ENCODE data around the gene KRTAP12-3. TPM values are rescaled to one million over a fixed set of nuclear protein-coding genes. Genes with fewer than 3 reads are reported as not detected.

KRTAP12-3 gene
- total and polyA plus RNA-seq, 2 donors (not counting 1 experiment from before 2014, with no cell fraction given), result not detected

- Histone ChIP-seq H3K4me3 (ENCODE audit: control extremely low read depth in 1 of 5, extremely low read depth in 1 of 5, insufficient read depth in 1 of 5, low read depth in 2 of 5, low read length in 4 of 5) (no peak overlapping the region), H2AFZ (ENCODE audit: insufficient read depth, low read depth, low read length, poor library complexity, severe bottlenecking) (no peak overlapping the region), H3K4me2 (replicated peaks; ENCODE audit: low read depth, low read length, poor library complexity, severe bottlenecking) (no peak overlapping the region), H3K27me3 (replicated peaks in 1 of 4; ENCODE audit: control extremely low read depth in 1 of 4, control insufficient read depth in 3 of 4, insufficient read depth in 4 of 4, low read length in 3 of 4) (peaks cover 0 to 19% (median 0%) of the 10 kb centered on the region in 4 experiments), H3K4me1 (ENCODE audit: control insufficient read depth in 2 of 2, insufficient read depth in 2 of 2, low read length in 2 of 2) (no peaks in the 10 kb centered on the region), H4K20me1 (ENCODE audit: control insufficient read depth, insufficient read depth, low read length, poor library complexity, severe bottlenecking) (no peaks in the 10 kb centered on the region), H3K36me3 (replicated peaks in 1 of 2; ENCODE audit: control extremely low read depth in 1 of 2, control insufficient read depth in 1 of 2, extremely low read depth in 1 of 2, insufficient read depth in 2 of 2, low read length in 1 of 2) (no peaks in the 10 kb centered on the region), H3K27ac (ENCODE audit: low read length in 2 of 2) (no peak overlapping the region), H3K79me2 (ENCODE audit: control insufficient read depth, insufficient read depth, low read length) (no peaks in the 10 kb centered on the region), H3K9ac (ENCODE audit: low read length) (no peak overlapping the region), H3K9me3 (ENCODE audit: control extremely low read depth in 1 of 3, control insufficient read depth in 2 of 3, insufficient read depth in 1 of 3, low read length in 2 of 3) (peaks cover 1 to 33% (median 20%) of the 10 kb centered on the region in 3 donors)
- TF ChIP-seq EZH2 (IDR thresholded peaks at IDR 0.05; ENCODE audit: borderline replicate concordance, insufficient read depth, low read depth, low read length, poor library complexity, severe bottlenecking), result no peak
- no peak for TF ChIP-seq CTCF (IDR thresholded peaks at IDR 0.05)
- Mint-ChIP-seq H3K4me1 (no peaks in the 10 kb centered on the region), H3K27ac (no peak overlapping the region), H3K4me3 (no peak overlapping the region), H3K27me3 (peaks cover 35% of the 10 kb centered on the region), H3K9me3 (ENCODE audit: insufficient read depth) (peaks cover 9% of the 10 kb centered on the region)
- ATAC-seq (ENCODE audit: low read depth) (no peak), DNase-seq (no peak)
- 94% methylated on average over 3 of the region's 3 CpGs for WGBS (ENCODE audit: insufficient coverage)
- POLR2A ChIA-PET, result no interaction called here
- intact Hi-C loops (cut with micrococcal nuclease), result no loop called here
- CTCF ChIA-PET, result no interaction called here
These were observed 13.1 kb downstream of the KRTAP12-3 start for GRCh38 chr21:44670642-44671432.

- intact Hi-C loops (cut with micrococcal nuclease), result no loop called here
These were observed 14.2 kb downstream of the KRTAP12-3 start for GRCh38 chr21:44671911-44672310.

More at GRCh38 chr21:44671911-44672310, 14.2 kb downstream of the KRTAP12-3 start:
- H3K9ac ChIP-seq (ENCODE audit: low read length), result no peak overlapping the region
- no peak overlapping the region for H3K4me2 ChIP-seq (replicated peaks; ENCODE audit: low read depth, low read length, poor library complexity, severe bottlenecking)
- POLR2A ChIA-PET, result no interaction called here
- Mint-ChIP-seq H3K9me3 (ENCODE audit: insufficient read depth) (peaks cover 9% of the 10 kb centered on the region), H3K4me3 (no peak overlapping the region), H3K27me3 (peaks cover 32% of the 10 kb centered on the region), H3K27ac (no peak overlapping the region), H3K4me1 (no peaks in the 10 kb centered on the region)
- TF ChIP-seq CTCF (IDR thresholded peaks at IDR 0.05) (no peak), EZH2 (IDR thresholded peaks at IDR 0.05; ENCODE audit: borderline replicate concordance, insufficient read depth, low read depth, low read length, poor library complexity, severe bottlenecking) (no peak)
- H3K79me2 ChIP-seq (ENCODE audit: control insufficient read depth, insufficient read depth, low read length), result no peaks in the 10 kb centered on the region
- DNase-seq (no peak), ATAC-seq (ENCODE audit: low read depth) (no peak)
- no peak overlapping the region for H3K4me3 ChIP-seq (ENCODE audit: control extremely low read depth in 1 of 5, extremely low read depth in 1 of 5, insufficient read depth in 1 of 5, low read depth in 2 of 5, low read length in 4 of 5)
- H3K9me3 ChIP-seq (ENCODE audit: control extremely low read depth in 1 of 3, control insufficient read depth in 2 of 3, insufficient read depth in 1 of 3, low read length in 2 of 3), result peaks cover 1 to 33% (median 20%) of the 10 kb centered on the region in 3 donors
- H2AFZ ChIP-seq (ENCODE audit: insufficient read depth, low read depth, low read length, poor library complexity, severe bottlenecking), result no peak overlapping the region
- H3K4me1 ChIP-seq (ENCODE audit: control insufficient read depth in 2 of 2, insufficient read depth in 2 of 2, low read length in 2 of 2), result no peaks in the 10 kb centered on the region
- no peak overlapping the region for H3K27ac ChIP-seq (ENCODE audit: low read length in 2 of 2)
- H3K36me3 ChIP-seq (replicated peaks in 1 of 2; ENCODE audit: control extremely low read depth in 1 of 2, control insufficient read depth in 1 of 2, extremely low read depth in 1 of 2, insufficient read depth in 2 of 2, low read length in 1 of 2), result no peaks in the 10 kb centered on the region
- H3K27me3 ChIP-seq (replicated peaks in 1 of 4; ENCODE audit: control extremely low read depth in 1 of 4, control insufficient read depth in 3 of 4, insufficient read depth in 4 of 4, low read length in 3 of 4), result peaks cover 0 to 19% (median 0%) of the 10 kb centered on the region in 4 experiments
- H4K20me1 ChIP-seq (ENCODE audit: control insufficient read depth, insufficient read depth, low read length, poor library complexity, severe bottlenecking), result no peaks in the 10 kb centered on the region
- WGBS (ENCODE audit: insufficient coverage), result no CpG with 5 or more reads among the region's 1 CpG
- CTCF ChIA-PET, result no interaction called here
